ENCODE measurements around the gene PCDHA13. TPM values are rescaled to one million over a fixed set of nuclear protein-coding genes. Genes with fewer than 3 reads are reported as not detected.
"Not testable (repeated sequence)": the region's sequence is repeated elsewhere in the genome, so short reads cannot be mapped to it uniquely, and the experiment has no call there.

PCDHA13 gene
- total and polyA plus RNA-seq, 5 experiments from 2014 or later = not detected

- POLR2A ChIA-PET = no interaction called here
- ATAC-seq = no peak
- Mint-ChIP-seq H3K4me1 (no peaks in the 10 kb centered on the region), H3K9me3 (peaks cover 0 to 46% (median 27%) of the 10 kb centered on the region in 9 donors), H3K27me3 (peaks cover 4 to 47% (median 21%) of the 10 kb centered on the region in 5 donors), H3K27ac (no peak within 1 kb of the TSS), H3K36me3 (peaks cover 11 to 18% (median 15%) of the 10 kb centered on the region in 3 donors), H3K4me3 (no peak within 1 kb of the TSS)
- no peak for DNase-seq
Measured at GRCh38 chr5:140855772-140856674, 25.9 kb upstream of the PCDHA13 start, which contains the start of gene PCDHA10. TSS of gene PCDHA10 (plus strand) at chr5:140855897. CDS start at chr5:140856049, 152 bp downstream.

- POLR2A ChIA-PET = no interaction called here
- peaks cover 0 to 53% (median 39%) of the 10 kb centered on the region in 9 donors for H3K9me3 Mint-ChIP-seq
Measured at GRCh38 chr5:140857177-140857986, 24.5 kb upstream of the PCDHA13 start.

GRCh38 chr5:140857987-140858240, 24.0 kb upstream of the PCDHA13 start:
- DNase-seq = no peak
- Mint-ChIP-seq H3K4me3 (no peak overlapping the region), H3K4me1 (no peaks in the 10 kb centered on the region), H3K27me3 (peaks cover 8 to 51% (median 26%) of the 10 kb centered on the region in 5 donors), H3K9me3 (peaks cover 0 to 49% (median 38%) of the 10 kb centered on the region in 9 donors), H3K27ac (peak overlapping the region in 1 of 10 donors; percentile 40), H3K36me3 (peaks cover 11 to 27% (median 18%) of the 10 kb centered on the region in 3 donors)
- no peak for ATAC-seq
- POLR2A ChIA-PET = no interaction called here

More at GRCh38 chr5:140857177-140857986, 24.5 kb upstream of the PCDHA13 start:
- peak overlapping the region in 1 of 10 donors; percentile 40 for H3K27ac Mint-ChIP-seq
- H3K36me3 Mint-ChIP-seq = peaks cover 11 to 27% (median 18%) of the 10 kb centered on the region in 3 donors
- H3K4me1 Mint-ChIP-seq = no peaks in the 10 kb centered on the region
- no peak for DNase-seq
- no peak overlapping the region for H3K4me3 Mint-ChIP-seq
- H3K27me3 Mint-ChIP-seq = peaks cover 8 to 56% (median 27%) of the 10 kb centered on the region in 5 donors
- ATAC-seq = no peak

- Mint-ChIP-seq H3K36me3 (peaks cover 0 to 16% (median 6%) of the 10 kb centered on the region in 3 donors), H3K9me3 (peaks cover 0 to 43% (median 29%) of the 10 kb centered on the region in 9 donors), H3K27ac (no peak overlapping the region), H3K4me3 (no peak overlapping the region), H3K4me1 (no peaks in the 10 kb centered on the region), H3K27me3 (peaks cover 15 to 48% (median 23%) of the 10 kb centered on the region in 5 donors)
- DNase-seq (no peak), ATAC-seq (no peak)
- POLR2A ChIA-PET = no interaction called here
Measured at GRCh38 chr5:140862441-140863295, 19.3 kb upstream of the PCDHA13 start.

GRCh38 chr5:140868721-140869554, 13.0 kb upstream of the PCDHA13 start, which contains the start of gene PCDHA11:
TSS of gene PCDHA11 (plus strand) at chr5:140868957. CDS start at chr5:140869104, 147 bp downstream.
- DNase-seq (no peak), ATAC-seq (no peak)
- Mint-ChIP-seq H3K27me3 (peaks cover 11 to 50% (median 23%) of the 10 kb centered on the region in 5 donors), H3K9me3 (peaks cover 0 to 52% (median 20%) of the 10 kb centered on the region in 9 donors), H3K4me3 (no peak within 1 kb of the TSS), H3K27ac (no peak within 1 kb of the TSS), H3K36me3 (peaks cover 8 to 12% (median 12%) of the 10 kb centered on the region in 3 donors), H3K4me1 (peaks cover 0 to 1% (median 0%) of the 10 kb centered on the region in 4 donors)
- POLR2A ChIA-PET = no interaction called here

GRCh38 chr5:140869555-140869886, 12.4 kb upstream of the PCDHA13 start:
- DNase-seq (no peak), ATAC-seq (no peak)
- no peak overlapping the region for H3K27ac Mint-ChIP-seq
- peaks cover 8 to 17% (median 15%) of the 10 kb centered on the region in 3 donors for H3K36me3 Mint-ChIP-seq
- no peak overlapping the region for H3K4me3 Mint-ChIP-seq
- peaks cover 0 to 1% (median 0%) of the 10 kb centered on the region in 4 donors for H3K4me1 Mint-ChIP-seq
- POLR2A ChIA-PET = no interaction called here
- peaks cover 13 to 50% (median 27%) of the 10 kb centered on the region in 5 donors for H3K27me3 Mint-ChIP-seq
- H3K9me3 Mint-ChIP-seq = peaks cover 0 to 55% (median 20%) of the 10 kb centered on the region in 9 donors

GRCh38 chr5:140870221-140871201, 11.4 kb upstream of the PCDHA13 start:
- POLR2A ChIA-PET = no interaction called here
- ATAC-seq = no peak
- Mint-ChIP-seq H3K4me3 (no peak overlapping the region), H3K27ac (no peak overlapping the region), H3K9me3 (peaks cover 0 to 61% (median 26%) of the 10 kb centered on the region in 9 donors), H3K4me1 (peaks cover 0 to 1% (median 0%) of the 10 kb centered on the region in 4 donors), H3K27me3 (peaks cover 11 to 51% (median 32%) of the 10 kb centered on the region in 5 donors), H3K36me3 (peaks cover 8 to 22% (median 21%) of the 10 kb centered on the region in 3 donors)
- no peak for DNase-seq

- no peak for ATAC-seq
- no peaks in the 10 kb centered on the region for H3K4me1 Mint-ChIP-seq
- DNase-seq = no peak
- peaks cover 13 to 70% (median 35%) of the 10 kb centered on the region in 9 donors for H3K9me3 Mint-ChIP-seq
- peaks cover 5 to 39% (median 27%) of the 10 kb centered on the region in 3 donors for H3K36me3 Mint-ChIP-seq
- H3K27ac Mint-ChIP-seq = peak within 1 kb of the TSS in 1 of 10 donors; percentile 13
- no peak within 1 kb of the TSS for H3K4me3 Mint-ChIP-seq
- POLR2A ChIA-PET = no interaction called here
- H3K27me3 Mint-ChIP-seq = peaks cover 29 to 53% (median 39%) of the 10 kb centered on the region in 5 donors
Measured at GRCh38 chr5:140875085-140876065, 6.5 kb upstream of the PCDHA13 start, which contains the start of gene PCDHA12. TSS of gene PCDHA12 (plus strand) at chr5:140875308. CDS start at chr5:140875473, 165 bp downstream.

GRCh38 chr5:140876541-140877261, 5.2 kb upstream of the PCDHA13 start:
- POLR2A ChIA-PET = interaction anchor here (0.7 kb wide), 1 partner anchor 13 kb away, joined by 3 read pairs; no protein-coding TSS in a partner anchor
- peak overlapping the region in 1 of 10 donors; percentile 87 for H3K27ac Mint-ChIP-seq
- peaks cover 8 to 51% (median 29%) of the 10 kb centered on the region in 3 donors for H3K36me3 Mint-ChIP-seq
- not testable (repeated sequence) for DNase-seq, ATAC-seq, H3K4me1 Mint-ChIP-seq, H3K4me3 Mint-ChIP-seq
- H3K27me3 Mint-ChIP-seq = peaks cover 41 to 63% (median 47%) of the 10 kb centered on the region in 5 donors
- H3K9me3 Mint-ChIP-seq = peaks cover 19 to 79% (median 44%) of the 10 kb centered on the region in 9 donors

Data from naive thymus-derived CD8-positive, alpha-beta T cell (primary cell).